T1000 (cell line): Measurements from ENCODE around the gene GPR37L1.
"Not testable (repeated sequence)": the region's sequence is repeated elsewhere in the genome, so short reads cannot be mapped to it uniquely, and the experiment has no call there.

Experiments used
- DNase-seq: peaks from one replicate; lab custom pipeline; 2025; ENCODE audit warnings: mixed read lengths; lab: John Stamatoyannopoulos, UW

The GPR37L1 gene

DNA sequence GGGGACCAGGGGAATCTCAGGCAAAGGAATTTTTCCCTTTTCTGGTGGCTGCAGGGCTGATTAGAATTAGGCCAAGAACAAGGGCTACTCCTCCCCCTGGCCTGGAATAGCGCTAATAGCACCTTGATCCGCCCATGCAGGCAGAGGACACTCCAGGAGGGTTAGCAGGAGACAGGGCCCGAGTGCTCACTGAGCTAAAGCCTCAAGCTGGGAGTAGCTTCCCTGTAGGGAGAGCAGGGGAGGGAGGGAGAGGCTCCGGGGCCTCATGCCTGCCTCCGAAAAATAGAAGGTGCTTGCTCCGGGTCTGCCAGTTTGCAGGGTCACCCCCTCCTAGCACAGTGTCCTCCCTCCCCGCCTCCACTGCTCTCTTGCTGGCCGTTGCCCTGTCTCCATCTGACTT is 33.9 kb downstream of the GPR37L1 start:
- no peak for DNase-seq

DNA sequence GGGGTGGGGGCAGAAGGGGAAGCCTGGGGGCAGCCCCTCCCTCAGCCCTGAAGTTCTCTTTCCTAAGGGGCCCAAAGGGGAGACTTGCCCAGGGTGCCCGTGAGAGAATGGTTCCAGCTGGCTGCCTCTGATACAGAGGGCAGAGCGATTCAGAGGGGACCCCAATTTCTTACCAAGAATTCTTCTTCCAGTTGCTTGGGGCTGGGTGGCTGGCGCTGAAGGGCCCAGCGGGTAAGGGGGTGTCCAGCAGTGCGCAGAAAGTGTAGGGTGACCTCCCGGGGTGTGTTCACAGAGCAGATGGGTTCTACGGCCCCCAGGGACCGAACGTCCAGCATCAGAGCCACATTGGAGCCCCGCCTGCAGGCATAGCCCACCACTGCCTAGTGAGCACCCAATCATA is 35.2 kb downstream of the GPR37L1 start:
- no peak for DNase-seq

DNA sequence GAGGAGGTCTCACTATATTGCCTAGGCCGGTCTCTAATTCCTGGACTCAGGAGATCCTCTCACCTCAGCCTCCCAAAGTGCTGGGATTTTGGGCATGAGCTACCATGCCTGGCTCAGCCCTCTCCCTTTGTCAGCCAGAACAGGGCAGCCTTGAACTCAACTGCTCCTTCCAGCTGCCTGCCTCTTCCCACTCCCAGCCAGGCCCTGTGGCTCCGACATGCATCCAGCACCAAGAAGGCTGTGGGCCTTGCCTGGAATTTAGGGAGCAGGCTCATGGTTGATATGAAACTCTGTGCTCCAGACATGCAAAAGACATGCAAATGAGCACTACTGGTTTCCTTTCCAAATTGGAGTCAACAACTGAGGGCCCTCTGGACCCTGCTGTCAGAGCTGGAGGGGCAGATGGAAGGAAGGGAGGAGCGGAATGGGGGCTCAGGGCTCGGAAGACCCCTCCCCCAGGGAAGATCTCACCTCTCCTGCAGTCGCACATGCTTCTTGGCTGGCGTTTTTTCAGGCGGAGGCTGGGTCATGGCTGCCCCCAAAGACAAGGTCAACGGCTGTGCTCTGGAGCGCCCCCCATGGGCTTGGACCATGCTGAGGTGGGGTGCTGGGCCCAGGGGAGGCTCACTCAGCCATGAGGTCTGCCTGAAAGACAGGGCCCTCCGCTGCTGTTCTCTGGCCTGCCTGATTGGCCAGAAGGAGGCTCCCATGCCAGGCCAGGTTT is 36.3 kb downstream of the GPR37L1 start:
- no peak for DNase-seq

DNA sequence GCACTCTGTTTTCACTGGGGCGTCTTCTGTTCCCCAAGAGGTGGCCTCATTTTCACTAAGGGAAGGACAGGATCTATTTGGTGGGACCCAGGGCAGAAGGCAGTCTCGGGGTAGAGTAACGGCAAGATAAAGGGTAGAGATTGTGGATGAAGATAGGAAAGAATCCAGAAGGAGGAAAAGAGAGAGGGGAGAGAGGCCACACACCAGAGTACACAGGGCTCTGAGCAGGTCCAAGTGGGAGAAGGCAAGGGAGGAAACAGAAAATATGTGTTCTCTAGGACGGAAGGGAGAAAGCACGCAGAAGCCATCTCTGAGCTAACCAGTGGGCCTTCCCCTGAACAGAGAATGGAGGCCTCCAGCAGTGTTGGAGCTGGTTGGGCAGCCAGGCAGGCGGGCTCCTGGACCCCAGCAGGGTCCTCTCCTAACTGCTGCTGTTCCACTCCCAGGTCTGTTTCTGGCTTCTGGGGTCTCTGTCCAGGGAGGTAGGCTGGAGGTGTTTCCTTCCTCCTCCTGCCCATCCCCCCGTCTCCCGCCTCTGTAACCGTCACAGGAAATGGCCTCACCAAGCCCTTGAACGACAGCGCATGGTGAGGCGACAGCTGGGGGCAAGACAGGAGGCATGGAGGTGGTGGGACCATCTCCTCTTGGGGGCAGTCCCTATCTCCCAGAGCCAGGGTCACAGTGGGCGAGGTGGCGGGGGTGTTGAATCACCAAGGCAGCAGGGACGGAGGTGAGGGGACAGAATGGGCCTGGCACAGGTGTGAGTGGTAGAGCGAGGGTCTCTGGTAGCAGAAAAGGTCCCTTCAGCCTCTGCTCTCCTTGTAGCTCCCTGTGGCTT is 37.0 kb downstream of the GPR37L1 start:
- DNase-seq, result no peak

DNA sequence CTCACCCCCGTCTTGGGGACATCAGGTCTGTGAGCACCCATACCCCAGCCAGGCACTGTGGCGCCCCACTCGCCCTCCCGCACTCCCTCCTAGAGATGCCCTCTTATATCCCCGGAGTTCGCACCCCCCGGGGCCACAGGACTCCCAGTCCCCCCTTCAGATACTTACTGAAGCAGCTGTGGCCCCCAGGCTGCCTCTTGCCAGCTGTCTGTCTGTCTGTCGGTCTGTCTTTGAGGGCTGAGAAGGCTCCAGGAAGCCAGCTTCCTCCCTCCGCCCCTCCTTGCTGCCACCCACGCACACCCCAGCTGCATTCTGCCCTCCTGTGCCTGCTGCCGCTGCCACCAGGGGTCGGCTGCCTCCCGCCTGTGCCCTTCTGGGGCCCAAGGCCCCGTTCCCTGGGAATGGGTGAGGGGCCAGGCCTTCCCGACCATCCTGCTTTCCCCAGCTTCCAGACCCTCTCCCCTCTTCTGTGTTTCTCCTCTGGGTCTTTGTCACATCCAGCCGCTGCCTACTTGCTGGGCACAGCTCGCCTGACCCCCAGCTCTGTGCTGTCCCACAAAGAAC is 37.7 kb downstream of the GPR37L1 start, which contains the start of gene PTPN7:
Gene PTPN7 (minus strand): TSS at position 226 of the 564 bp plus-strand sequence. CDS start 1,200 bp downstream, outside the sequence.
- no peak for DNase-seq

DNA sequence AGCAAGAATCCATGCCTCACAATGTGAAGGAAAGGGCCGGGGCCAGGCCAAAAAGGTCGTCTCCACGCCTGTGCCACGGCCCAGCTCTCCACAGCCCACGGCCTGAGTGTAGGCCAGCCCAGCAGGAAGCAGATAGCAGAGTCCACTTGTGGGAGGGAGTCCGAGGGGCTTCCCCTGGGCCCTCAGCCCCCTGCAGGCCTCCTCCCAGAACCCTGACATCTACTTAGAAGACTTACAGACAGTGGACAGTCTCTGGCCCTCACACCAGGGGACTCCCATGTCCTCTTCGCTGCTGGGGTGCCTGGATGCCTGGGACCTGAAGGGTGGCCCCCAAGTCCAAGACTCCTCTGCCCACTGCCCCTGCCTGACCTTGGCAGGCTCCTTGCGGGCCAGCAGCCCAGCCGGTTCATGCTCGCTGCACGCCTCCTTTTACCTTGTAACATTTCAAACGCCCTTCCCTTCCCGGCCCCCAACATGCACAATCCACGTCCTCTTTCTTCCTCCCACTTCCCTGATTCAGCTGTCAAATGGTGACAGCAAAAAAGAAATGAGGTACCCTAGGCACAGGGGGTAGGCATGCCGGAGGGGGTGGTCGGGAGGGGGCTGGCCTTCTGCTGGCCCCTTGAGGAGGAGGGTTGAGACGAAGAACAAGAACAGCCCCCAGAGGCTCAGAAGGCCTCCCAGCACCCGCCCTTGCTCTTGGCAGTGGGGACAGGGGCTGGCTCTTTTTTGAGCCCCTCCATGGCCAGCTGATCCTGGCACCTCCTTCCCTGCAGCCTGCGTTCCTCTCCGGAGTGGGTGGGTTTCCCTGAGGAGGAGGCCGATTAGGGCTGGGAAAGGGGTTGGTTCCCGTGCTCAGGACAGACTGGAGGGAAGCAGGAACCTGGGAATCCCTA is 38.7 kb downstream of the GPR37L1 start:
- no peak for DNase-seq

DNA sequence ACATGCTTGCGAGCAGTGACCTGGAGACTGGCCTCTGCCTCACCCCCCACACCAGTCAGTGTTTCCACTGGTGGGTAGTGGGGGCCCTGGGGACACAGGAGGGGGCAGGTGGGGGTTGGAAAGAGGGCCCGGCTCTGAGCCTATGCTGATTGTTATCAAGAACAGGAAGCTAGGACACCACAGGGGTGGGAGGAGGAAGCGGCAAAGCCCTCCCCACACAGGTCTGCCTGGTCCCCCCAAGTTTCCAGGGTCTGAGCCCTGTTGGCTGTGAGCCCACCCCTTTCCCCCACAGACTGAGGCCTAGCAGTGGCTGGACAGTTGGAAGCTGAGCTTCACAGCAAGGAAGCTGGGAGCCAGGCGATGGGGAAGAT is 39.3 kb downstream of the GPR37L1 start:
- DNase-seq, result no peak

DNA sequence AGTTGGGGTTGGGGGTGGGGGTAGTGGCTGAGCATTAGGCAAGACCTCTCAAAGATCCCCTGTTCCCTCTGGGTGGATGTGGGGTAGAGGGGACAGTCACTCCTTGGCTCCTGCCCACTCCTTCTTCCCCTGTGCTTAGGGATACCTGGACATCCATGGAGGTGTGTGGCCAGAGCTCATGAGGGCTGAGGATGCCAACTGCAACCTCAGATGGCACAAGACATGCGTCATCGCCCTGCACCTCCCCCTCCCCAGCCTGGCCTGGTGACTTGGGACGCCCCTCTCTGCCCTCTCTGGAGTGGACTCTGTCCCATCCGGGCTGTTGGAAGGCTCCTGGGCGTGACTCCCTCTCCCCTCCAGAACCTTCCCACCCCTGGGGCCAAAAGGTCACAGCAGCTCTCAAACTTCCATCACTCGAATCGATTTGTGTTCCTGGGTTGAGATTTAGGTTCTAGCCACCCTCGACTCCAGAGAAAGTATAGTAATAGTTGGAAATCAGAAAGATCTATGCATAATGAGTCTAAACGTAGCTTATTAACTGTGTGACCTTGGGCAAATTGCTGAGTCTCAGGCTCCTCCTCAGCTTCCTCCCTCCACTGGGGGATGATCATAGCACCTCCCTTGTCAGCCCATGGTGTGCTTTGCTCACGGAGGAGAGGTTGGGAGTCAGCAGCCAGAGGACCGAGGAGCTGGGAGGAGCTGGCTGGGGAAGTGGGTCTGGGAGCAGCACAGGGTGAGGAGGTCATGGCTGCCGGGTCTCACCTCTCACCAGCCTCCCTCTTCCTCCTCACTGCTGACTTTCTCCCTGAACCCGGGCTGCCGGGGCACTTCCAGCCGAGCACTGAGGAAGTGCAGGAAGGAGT is 39.9 kb downstream of the GPR37L1 start:
- no peak for DNase-seq

DNA sequence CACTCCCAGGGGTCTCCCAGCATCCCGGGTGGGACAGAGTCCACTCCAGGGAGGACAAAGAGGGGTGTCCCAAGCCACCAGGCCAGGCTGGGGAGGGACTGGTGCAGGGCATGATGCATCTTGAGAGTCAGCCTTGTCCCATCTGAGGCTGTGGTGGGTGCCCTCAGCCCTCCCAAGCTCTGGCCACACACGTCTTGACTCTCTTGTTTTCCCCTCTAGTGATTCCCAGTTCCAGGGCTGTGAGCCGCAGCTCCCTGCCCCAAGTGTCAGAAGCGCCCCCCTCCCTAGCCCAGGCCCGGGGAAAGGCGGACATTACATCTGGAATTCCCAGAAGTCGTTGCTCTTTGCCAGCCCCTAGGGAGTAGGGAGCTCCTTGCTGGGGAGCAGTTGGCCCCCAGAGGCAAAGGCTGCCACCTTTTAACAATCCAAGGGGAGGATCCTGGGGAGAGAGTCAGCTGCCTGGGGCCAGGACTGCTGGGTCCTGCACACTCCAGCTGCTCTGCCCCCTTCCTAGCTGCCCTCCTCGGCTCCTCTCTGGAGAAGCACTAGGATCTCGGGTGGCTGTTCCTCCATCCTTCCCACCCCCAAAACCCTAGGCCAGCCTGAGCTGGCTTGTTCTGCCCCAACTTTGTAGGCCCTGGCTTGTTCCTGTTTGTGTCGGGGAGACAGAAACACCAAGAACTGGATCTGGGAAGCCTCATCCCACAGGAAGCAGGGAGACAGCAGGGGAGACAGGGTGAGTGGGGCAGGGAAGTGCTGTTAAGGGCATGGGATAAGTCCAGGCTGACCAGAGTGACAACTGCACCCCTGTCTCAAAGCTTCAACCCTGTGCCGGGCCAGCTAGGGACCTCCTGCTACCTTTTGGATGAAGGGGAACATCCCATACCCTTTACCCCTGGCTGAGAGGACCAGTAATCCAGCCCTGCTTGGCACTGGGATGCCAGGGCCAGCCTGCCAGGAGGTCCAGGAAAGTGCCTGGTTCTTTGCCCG is 40.9 kb downstream of the GPR37L1 start:
- DNase-seq, result no peak

DNA sequence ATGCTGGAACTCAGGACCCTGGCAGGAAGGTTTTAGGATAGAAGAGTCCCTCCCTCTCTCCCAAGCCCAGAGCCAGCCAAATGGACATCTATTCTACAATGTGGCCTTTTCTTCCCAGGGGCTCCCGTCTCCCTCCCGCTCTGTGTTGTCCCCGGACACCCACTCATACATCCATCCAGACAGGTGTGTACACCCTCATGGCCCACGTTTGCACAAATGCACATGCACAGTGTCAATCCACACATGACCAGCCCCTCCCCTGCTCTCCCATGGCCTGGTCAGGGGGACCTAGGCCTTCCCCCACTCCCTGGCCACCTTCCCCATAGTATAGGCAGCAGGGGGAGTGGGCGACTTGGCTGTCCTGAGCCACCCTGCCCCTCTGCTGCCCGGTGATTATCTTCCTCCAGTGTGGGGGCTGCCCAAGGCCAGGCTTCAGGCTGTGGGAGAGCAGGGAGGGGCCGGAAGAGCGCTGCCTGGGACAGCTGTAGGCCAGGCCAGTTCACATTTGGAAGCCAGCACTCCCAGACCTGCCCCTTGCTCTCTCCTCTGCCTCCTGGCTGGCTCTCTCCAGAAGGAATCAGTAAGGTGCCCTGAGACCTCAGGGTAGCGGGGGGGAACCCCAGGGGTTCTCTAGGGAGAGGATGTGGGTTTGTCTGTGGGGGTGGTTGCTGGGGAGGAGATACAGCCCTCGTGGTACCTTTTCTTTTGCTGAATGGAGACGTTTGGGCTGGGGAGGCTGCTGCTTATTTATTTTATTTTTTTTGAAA is 41.7 kb downstream of the GPR37L1 start:
- no peak for DNase-seq

DNA sequence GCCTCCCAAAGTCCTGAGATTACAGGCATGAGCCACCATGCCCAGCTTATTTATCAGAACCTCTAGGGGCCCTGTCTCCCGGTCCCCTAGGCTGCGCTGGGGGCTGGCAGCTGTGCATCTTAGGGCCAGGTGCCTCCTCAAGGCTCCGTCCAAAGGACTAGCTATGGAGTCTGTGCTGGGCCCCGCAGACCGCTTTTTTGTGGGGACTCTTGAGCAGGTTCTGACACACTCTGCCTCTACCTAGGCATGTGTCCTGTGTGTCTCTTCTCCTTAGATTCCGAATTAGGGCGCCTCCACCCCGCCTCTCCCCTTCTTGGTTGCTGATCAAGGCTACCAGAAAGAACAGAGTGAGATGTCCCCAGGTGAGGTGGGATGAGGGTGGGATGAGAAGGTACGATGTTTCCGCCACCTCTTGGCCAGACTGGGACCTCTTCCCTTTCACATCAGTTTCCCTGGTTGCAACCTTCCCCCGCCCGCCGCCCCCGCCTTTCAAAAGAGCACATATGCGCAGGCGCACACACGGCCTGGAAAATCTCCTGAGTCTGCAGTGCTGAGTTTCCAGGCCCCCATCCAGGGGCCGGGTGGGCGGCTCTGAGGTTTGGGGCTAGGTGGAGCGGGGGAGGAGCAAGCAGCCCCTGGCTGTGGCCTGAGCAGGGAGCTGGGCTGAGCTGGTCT is 42.7 kb downstream of the GPR37L1 start:
- DNase-seq, result no peak

DNA sequence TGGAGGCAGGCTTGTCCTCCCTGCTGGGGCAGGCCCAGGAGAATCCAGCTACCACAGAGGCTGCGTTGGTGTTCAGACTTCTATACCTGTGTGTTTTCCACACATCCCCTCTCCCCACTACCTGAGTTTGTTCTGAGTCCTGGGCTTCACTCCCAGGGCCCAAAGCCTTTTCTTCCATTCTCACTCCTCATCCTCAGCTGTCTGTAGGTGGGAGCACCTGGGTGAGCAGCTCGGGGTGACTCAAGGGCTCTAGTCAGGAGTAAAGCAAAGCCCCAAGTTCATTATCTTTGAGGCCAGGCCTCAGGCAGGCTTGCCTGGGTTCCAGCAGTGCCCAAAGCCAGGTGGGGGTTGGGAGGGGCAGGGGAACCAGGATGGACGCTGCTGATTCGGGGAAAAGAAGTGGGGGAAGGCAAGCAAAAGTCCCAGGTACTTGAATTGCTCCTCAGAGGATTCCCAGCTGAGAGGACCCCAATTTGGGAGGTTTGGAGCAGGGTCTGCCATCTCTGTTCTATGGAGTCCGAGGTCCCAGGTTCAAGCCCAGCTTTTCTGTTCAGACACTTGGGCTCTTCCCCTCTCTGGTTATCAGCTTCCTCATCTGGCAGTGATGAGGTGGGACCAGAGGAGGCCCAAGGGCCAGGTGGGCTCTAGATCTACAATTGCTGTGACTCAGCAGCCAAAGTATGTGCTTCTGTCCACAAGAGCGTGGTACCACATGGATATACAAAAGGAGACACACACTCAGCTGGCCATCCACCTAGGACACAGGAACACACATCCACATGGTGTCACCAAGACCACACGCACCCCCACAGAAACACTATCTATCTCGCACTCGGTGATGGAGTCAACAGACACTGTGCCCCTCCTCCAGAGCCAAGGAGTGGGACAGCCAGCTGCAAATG is 43.5 kb downstream of the GPR37L1 start:
- no peak for DNase-seq

DNA sequence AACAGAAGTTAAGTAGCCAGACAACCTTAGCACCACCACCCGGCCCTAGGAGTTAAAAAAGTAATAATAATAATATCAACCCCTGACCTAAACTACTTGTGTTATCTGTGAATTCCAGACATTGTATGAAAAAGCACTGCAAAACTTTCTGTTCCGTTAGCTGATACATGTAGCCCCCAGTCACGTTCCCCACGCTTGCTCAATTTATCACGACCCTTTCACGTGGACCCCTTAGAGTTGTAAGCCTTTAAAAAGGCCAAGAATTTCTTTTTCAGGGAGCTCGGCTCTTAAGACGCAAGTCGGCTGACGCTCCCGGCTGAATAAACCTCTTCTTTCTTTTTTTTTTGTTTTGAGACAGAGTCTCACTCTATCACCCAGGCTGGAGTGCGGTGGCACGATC is 44.3 kb downstream of the GPR37L1 start:
- DNase-seq, result not testable (repeated sequence)

DNA sequence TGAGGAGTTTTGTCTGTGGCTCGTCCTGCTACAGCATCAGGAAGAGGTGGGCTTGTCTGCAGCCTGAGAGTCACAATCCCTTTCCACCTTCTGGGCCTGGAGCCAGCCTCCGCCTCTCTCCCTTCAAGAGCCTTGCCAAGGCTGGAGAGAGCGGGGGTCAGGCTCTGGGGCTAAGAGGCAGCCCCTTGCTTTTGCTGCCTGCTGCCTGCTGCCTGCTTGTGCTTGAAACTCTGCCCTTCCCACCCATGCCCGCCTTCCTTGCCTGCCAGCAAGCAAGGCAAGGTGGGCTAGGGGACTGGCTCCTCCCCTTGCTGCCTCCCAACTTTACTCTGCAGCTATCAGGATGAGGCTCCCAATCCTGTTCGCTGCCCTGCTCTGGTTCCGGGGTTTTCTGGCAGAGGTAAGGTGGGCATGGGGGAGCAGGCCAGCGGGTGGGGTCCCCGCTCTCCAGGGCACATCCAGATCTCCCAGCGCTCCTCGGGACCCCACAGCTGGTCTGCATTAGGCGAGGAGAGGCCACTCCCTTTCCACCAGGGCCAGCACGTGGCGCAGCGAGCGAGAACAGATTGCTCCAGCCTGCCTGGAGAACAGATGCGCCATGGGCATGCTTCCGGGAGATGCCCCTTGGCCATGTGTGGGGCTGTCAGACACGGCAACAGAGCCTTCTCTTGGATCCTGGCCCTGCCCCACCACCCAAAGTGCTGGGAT is 45.1 kb downstream of the GPR37L1 start:
- no peak for DNase-seq

DNA sequence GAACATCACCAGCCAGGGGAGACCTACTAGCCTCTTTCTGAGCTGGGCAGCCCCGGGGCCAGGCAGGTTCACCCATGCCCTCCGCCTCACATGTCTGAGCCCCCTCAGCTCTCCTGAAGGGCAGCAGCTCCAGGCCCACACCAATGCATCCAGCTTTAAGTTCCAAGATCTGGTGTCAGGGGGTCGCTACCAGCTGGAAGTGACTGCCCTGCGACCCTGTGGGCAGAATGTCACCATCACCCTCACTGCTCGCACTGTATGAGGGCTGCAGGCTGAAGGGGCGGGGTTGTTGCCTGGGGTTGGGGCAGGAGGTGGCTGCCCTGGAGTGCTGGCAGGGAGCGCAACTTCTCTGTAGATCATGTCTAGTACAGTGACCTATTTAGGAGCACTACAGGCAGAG is 46.1 kb downstream of the GPR37L1 start:
- DNase-seq, result no peak

DNA sequence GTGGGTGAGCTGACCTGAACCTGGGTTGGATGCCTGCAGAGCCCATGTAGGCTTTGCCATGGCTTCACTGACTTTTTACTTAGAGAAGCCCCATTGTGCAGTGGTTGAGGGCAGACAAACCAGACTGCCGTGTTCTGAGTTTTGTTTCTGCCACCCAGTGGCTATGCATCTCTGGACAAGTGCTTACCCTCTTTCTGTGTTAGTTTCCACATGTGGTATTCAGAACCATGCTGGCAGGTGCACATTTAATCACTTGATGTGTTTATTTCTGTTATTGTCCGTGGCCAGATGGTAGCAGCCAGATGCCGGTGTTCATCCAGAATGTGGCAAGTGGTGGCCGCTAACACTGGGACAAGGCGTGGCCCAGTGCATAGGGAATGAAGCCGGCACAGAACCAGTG is 48.0 kb downstream of the GPR37L1 start:
- no peak for DNase-seq
